Effector memory CD8-positive, alpha-beta T cell (primary cell): ENCODE measurements around the gene PLOD3.

ENCODE experiments used
- ATAC-seq: fragments of 150-1000 bp; cut with Tn5 transposase; replicated peaks from 2 replicates; pipeline ENCODE4 v1.10.0; 2021; ENCODE audit warnings: mild to moderate bottlenecking, moderate library complexity
- DNase-seq, 3 experiments: peaks; one replicate each; pipeline ENCODE4 v3.0.0; 2021
- H3K27ac Mint-ChIP-seq, 2 donors: one replicate each; pipeline ENCODE4 v1.8.0; 2022; ENCODE audit warnings: mild to moderate bottlenecking in 2 of 2, mixed read lengths in 2 of 2, moderate library complexity in 2 of 2
- H3K27me3 Mint-ChIP-seq, 2 donors: one replicate each; pipeline ENCODE4 v1.8.0; 2022; ENCODE audit warnings: mixed read lengths in 2 of 2
- H3K36me3 Mint-ChIP-seq: one replicate; pipeline ENCODE4 v1.8.0; 2022; ENCODE audit warnings: mild to moderate bottlenecking, moderate library complexity, mixed read lengths; ENCODE audit not compliant: insufficient read depth
- H3K4me1 Mint-ChIP-seq, 2 donors: one replicate each; pipeline ENCODE4 v1.8.0; 2022; ENCODE audit warnings: low read depth in 2 of 2, mixed read lengths in 2 of 2
- H3K4me3 Mint-ChIP-seq, 2 donors: one replicate each; pipeline ENCODE4 v1.8.0; 2022; ENCODE audit warnings: mild to moderate bottlenecking in 2 of 2, mixed read lengths in 2 of 2, moderate library complexity in 2 of 2
- H3K9me3 Mint-ChIP-seq, 2 donors: one replicate each; pipeline ENCODE4 v1.8.0; 2022; ENCODE audit warnings: mixed read lengths in 2 of 2

PLOD3 gene

DNA sequence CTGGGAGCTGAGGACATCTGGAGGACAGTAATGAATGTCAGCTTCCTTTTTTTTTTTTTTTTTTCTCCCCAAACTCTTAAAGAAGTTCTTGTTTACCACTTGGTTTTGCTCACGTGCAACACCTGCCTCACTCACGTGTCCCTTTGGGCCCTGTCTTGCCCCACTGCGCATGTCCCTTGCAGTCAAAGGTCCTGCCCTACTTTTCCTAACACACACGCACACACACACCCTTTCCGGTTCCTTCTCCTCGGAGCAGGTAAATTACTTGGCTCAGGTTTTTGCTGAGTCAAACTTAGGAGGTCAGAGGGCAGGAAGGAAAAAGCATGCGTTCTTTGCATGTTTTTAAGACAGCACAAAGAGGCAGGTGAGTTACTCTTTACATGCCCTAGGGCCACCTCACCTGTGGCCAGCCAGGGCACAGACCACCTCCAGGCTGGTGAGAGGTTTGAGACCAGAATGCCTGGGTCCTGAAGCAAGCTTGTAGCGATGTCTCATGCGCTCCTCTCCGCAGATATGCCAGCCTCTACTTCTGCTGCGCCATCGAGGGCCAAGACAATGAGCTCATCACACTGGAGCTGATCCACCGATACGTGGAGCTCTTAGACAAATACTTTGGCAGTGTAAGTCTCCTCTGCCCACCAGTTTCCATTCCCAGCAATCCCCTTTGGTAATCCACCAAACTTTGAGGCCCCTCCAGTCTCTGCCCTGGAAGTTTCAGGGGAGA is 60.4 kb downstream of the PLOD3 start:
- no peak overlapping the region for H3K4me3 Mint-ChIP-seq
- no peaks in the 10 kb centered on the region for H3K9me3 Mint-ChIP-seq

DNA sequence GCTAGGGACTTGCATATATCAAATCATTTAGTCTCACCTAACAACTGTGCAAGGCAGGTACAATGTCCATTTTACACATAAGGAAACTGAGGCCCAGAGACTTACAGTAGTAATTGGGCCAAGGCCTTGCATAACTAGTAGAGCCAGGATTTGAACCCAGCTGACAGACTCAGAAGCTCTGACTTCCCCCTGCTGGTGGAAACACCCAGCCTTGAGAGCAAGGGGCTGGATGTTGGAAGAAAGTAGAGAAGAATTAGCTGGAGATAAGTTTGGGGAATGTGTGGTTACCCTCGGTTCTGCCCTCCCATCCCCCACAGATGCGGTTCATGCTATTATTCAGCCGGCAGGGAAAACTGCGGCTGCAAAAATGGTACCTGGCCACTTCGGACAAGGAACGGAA is 61.1 kb downstream of the PLOD3 start:
- Mint-ChIP-seq H3K27me3 (peaks cover 2 to 14% of the 10 kb centered on the region in 2 donors), H3K4me1 (peaks cover 12 to 14% of the 10 kb centered on the region in 2 donors), H3K4me3 (no peak overlapping the region), H3K9me3 (no peaks in the 10 kb centered on the region), H3K27ac (no peak overlapping the region), H3K36me3 (peaks cover 11% of the 10 kb centered on the region)
- no peak for ATAC-seq
- DNase-seq = no peak

More for the DNA sequence above, 60.4 kb downstream of the PLOD3 start:
- H3K4me1 Mint-ChIP-seq = peaks cover 12 to 14% of the 10 kb centered on the region in 2 donors
- peaks cover 7 to 22% of the 10 kb centered on the region in 2 donors for H3K27me3 Mint-ChIP-seq
- ATAC-seq (no peak), DNase-seq (no peak)
- H3K27ac Mint-ChIP-seq = no peak overlapping the region
- peaks cover 8% of the 10 kb centered on the region for H3K36me3 Mint-ChIP-seq
